Measurements from ENCODE around the gene FUT6. TPM values are rescaled to one million over a fixed set of nuclear protein-coding genes. Genes with fewer than 3 reads are reported as not detected.

The FUT6 gene
- total RNA-seq, 2 experiments from 2014 or later, result not detected

DNA sequence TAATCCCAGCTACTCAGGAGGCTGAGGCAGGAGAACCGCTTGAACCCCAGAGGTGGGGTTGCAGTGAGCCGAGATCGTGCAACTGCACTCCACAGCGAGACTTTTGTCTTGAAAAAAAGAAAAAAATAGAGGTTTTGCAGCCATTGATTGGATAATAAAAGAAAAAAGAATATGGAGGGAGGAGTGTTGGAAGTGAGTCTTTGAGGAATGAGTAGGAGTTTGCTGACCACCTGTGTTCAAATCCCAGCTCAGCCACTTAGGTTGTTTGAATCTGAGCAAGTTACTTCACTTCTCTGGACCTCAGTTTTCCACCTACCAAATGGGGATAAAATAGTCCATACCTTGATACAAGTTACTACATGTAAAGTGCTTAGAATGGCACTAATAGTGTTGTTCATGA is 28.4 kb downstream of the FUT6 start:
- CTCF ChIA-PET, result no interaction called here
- intact Hi-C loops (cut with micrococcal nuclease), result no loop called here
- H3K4me1 Mint-ChIP-seq (ENCODE audit: low read depth), result no peaks in the 10 kb centered on the region
- no peaks in the 10 kb centered on the region for H3K36me3 Mint-ChIP-seq (ENCODE audit: low read depth)
- no peaks in the 10 kb centered on the region for H3K9me3 Mint-ChIP-seq
- POLR2A ChIA-PET, result no interaction called here
- H3K4me3 Mint-ChIP-seq, result no peak overlapping the region
- H3K27ac Mint-ChIP-seq, result no peak overlapping the region
- ATAC-seq (no peak), DNase-seq (no peak)
- no peaks in the 10 kb centered on the region for H3K27me3 Mint-ChIP-seq
- no peak for TF ChIP-seq CTCF (IDR thresholded peaks at IDR 0.05)

GRCh38 chr19:5809469-5809868 is 30.0 kb downstream of the FUT6 start:
- no peak for ATAC-seq
- no peaks in the 10 kb centered on the region for H3K36me3 Mint-ChIP-seq (ENCODE audit: low read depth)
- H3K9me3 Mint-ChIP-seq, result no peaks in the 10 kb centered on the region
- ChIA-PET POLR2A (no interaction called here), CTCF (interaction anchor here (1.9 kb wide), 1 partner anchor 213 kb away, joined by 8 read pairs; no protein-coding TSS in a partner anchor)
- H3K27me3 Mint-ChIP-seq, result peaks cover 3% of the 10 kb centered on the region
- peaks cover 2% of the 10 kb centered on the region for H3K4me1 Mint-ChIP-seq (ENCODE audit: low read depth)
- intact Hi-C loops (cut with micrococcal nuclease), result loop anchor here (10.0 kb wide), 1 partner anchor 95 kb away; the partner anchor contains the start of genes NDUFA11 and VMAC
- no peak overlapping the region for H3K27ac Mint-ChIP-seq
- no peak overlapping the region for H3K4me3 Mint-ChIP-seq
- DNase-seq, result no peak
- no peak for TF ChIP-seq CTCF (IDR thresholded peaks at IDR 0.05)

- intact Hi-C loops (cut with micrococcal nuclease), result loop anchor here (10.0 kb wide), 1 partner anchor 96 kb away; the partner anchor contains the start of genes NDUFA11 and VMAC
- Mint-ChIP-seq H3K4me1 (ENCODE audit: low read depth) (peaks cover 6% of the 10 kb centered on the region), H3K27ac (no peak overlapping the region), H3K27me3 (peaks cover 5% of the 10 kb centered on the region), H3K36me3 (ENCODE audit: low read depth) (no peaks in the 10 kb centered on the region), H3K4me3 (no peak overlapping the region), H3K9me3 (no peaks in the 10 kb centered on the region)
- ChIA-PET CTCF (interaction anchor here (1.2 to 1.9 kb wide), 2 partner anchors 84 to 213 kb away, joined by 4 to 8 read pairs; no protein-coding TSS in a partner anchor), POLR2A (no interaction called here)
- DNase-seq, result no peak
- no peak for TF ChIP-seq CTCF (IDR thresholded peaks at IDR 0.05)
- ATAC-seq, result no peak
These were observed 30.4 kb downstream of the FUT6 start for GRCh38 chr19:5809053-5809452.

DNA sequence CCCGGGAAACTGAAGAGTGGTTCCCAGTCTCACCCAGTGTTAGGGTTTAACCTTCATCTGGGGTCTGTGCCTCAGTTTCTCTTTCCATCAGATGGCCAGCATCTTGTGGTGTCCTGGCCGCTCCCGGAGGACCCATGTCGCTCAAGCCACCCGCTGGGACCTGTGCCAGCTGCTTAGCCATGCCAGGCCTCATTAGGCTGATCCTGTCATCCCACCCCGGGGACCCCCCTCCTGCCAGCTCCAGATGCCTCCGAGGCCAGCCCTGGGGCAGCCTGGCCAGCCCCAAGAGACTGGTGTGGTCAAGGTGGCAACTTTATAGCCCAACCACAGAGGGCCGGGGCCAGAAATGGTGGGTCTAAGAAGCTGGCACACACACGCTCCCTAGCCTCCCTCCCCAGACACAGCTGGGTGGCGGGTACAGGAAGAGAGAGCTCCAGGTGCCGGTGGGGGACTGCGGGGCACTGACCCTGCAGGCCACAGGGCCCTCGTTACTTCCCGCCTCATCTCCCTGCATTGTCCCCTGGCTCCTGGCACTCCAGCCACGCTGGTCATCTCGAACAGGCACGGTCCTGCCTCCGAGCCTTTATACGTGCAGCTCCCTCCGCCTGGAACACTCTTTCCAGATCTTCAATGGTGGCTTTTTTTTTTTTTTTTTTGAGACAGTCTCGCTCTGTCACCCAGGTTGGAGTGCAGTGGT is 31.2 kb downstream of the FUT6 start:
- CTCF ChIA-PET, result interaction anchor here (0.8 to 1.9 kb wide), 5 partner anchors 15 to 221 kb away, joined by 3 to 8 read pairs (median 3); no protein-coding TSS in a partner anchor
- intact Hi-C loops (cut with micrococcal nuclease), result loop anchor here (10.0 kb wide), 1 partner anchor 97 kb away; the partner anchor contains the start of genes NDUFA11 and VMAC
- TF ChIP-seq CTCF (IDR thresholded peaks at IDR 0.05), result no peak
- Mint-ChIP-seq H3K4me1 (ENCODE audit: low read depth) (peaks cover 12% of the 10 kb centered on the region), H3K4me3 (no peak overlapping the region), H3K9me3 (no peaks in the 10 kb centered on the region), H3K36me3 (ENCODE audit: low read depth) (no peaks in the 10 kb centered on the region), H3K27me3 (peaks cover 6% of the 10 kb centered on the region), H3K27ac (no peak overlapping the region)
- ATAC-seq, result no peak
- DNase-seq, result no peak
- POLR2A ChIA-PET, result interaction anchor here (0.6 to 1.0 kb wide), 2 partner anchors 20 to 96 kb away, joined by 3 read pairs; no protein-coding TSS in a partner anchor

DNA sequence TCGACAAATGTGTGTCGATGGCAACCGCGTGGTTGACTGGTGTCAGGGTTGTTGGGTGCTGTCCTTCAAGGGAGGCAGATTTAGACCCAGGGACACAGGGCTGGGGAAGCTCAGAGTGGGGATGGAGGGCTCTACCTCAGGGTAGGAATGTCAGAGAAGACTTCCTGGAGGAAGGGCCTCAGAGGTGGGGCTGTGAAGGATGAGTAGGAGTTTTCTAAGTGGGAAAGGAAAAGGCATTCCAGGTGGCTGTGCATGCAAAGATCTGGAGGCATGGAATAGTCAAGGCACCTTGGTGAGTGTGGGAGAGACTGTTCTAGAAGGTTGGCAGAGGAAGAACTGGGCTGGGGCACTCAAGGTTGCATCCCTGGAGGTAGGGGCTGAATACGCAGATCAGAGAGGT is 32.6 kb downstream of the FUT6 start:
- no peak for DNase-seq
- Mint-ChIP-seq H3K4me1 (ENCODE audit: low read depth) (peaks cover 19% of the 10 kb centered on the region), H3K27me3 (peaks cover 9% of the 10 kb centered on the region), H3K4me3 (no peak overlapping the region), H3K27ac (no peak overlapping the region), H3K36me3 (ENCODE audit: low read depth) (no peaks in the 10 kb centered on the region), H3K9me3 (no peaks in the 10 kb centered on the region)
- TF ChIP-seq CTCF (IDR thresholded peaks at IDR 0.05), result no peak
- intact Hi-C loops (cut with micrococcal nuclease), result loop anchor here (10.0 kb wide), 1 partner anchor 98 kb away; the partner anchor contains the start of genes NDUFA11 and VMAC
- POLR2A ChIA-PET, result no interaction called here
- CTCF ChIA-PET, result interaction anchor here (1.1 to 1.6 kb wide), 4 partner anchors 21 to 216 kb away, joined by 3 to 8 read pairs (median 4); no protein-coding TSS in a partner anchor
- no peak for ATAC-seq
